Stimulated activated CD8-positive, alpha-beta memory T cell treated with anti-CD3 and anti-CD28 coated beads, Interleukin-15, amount 100 ng/mL, for 4 hours (primary cell): ENCODE measurements around the gene EPS8L2.
"Not testable (repeated sequence)": the region's sequence is repeated elsewhere in the genome, so short reads cannot be mapped to it uniquely, and the experiment has no call there.

Experiments
- DNase-seq, 2 donors: peaks; one replicate each; pipeline ENCODE4 v3.0.0-alpha.2; 2020; ENCODE audit warnings: low read depth in 2 of 2

EPS8L2 gene

DNA sequence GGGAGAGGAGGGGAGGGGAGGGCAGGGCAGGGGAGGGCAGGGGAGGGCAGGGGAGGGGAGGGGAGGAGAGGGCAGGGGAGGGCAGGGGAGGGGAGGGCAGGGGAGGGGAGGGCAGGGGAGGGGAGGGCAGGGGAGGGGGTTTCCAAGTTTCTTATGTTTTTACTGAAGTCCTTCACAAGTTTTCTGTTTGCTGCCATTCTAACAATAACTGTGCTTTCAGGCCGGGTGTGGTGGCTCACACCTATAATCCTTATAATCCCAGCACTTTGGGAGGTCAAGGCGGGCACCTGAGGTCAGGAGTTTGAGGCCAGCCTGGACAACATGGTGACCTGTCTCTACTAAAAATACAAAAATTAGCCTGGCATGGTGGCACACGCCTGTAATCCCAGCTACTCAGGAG, 15.8 kb upstream of the EPS8L2 start:
- not testable (repeated sequence) for DNase-seq

DNA sequence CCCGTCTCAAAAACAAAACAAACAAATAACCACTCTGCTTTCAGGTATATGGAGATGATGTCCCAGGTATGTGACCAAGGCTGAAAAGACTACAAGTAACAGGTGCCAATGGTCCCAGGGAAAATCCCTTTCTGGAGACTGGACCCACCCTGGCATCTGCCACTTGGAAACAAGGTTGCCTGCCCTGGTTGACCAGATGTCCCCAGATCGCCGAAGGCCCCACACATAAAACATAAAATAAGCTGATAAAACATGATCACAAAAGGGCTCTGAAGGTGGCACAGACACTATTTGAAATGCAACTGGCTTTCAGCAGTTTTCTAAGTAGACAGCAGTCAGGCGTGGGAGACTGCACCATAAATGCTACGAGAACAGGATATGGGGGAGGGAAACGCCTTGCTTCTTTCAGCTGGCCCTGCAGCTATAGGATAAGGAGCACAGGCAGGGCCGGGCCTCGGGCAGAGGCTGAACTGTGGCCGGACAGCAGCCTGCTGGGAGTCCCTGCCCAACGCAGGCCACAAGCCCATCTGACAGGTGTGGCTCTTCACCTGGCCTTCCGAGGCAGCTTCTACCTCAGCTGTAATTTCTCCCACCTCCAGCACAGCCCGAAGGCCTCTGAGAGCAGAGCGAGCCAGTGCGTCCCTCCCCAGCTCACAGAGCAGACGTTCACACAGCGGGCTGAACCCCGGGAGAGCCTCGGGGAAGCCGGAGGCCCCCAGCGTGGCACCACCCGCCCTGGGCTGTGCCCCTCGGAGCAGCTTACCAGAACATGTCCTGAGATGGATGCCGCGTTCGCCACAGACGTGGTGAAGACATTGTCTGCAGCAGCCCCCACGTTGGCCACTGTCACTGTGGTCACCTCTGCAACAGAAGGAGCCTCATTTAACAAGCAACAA, 15.0 kb upstream of the EPS8L2 start:
- DNase-seq, result no peak

DNA sequence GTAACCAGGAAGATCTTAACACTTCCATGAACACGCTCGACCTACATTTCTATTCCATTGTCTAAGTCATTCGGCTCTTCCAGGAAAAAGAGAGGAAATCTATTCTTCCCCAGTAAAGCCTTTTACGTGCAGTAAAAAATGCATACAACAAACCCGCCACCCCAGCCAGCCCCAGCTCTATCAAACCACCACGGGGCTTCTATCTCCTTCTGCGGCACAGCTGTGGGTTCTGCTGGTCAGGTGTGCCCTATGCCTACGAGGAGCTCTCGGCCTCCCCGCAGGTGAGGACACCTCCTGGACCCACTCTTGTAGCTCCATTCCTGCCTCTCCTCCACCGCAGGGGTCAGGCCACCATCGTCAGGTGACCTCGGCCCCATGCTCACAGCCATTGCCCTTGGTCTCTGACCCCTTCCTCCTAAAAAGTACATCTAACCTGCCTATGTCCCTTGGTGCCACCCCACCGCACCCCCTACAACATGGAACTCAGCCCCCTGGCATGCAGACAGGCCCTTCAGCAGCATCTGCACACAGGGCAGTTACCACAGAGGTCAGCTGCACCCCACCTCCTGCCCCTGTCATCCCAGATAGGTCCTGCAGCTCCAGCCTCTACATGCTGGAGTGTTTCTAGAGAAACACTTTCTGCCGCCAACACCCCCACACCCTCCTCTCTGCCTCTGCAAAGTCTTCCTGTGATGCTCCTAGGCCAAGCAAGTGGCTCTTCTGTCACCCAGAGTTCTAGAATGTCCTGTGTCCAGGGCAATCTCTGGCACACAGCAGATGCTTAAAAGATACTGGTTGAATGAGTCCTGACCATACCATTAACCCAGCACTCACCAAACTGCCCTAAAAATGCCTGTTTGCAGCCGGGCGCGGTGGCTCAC, 14.1 kb upstream of the EPS8L2 start:
- DNase-seq, result no peak

DNA sequence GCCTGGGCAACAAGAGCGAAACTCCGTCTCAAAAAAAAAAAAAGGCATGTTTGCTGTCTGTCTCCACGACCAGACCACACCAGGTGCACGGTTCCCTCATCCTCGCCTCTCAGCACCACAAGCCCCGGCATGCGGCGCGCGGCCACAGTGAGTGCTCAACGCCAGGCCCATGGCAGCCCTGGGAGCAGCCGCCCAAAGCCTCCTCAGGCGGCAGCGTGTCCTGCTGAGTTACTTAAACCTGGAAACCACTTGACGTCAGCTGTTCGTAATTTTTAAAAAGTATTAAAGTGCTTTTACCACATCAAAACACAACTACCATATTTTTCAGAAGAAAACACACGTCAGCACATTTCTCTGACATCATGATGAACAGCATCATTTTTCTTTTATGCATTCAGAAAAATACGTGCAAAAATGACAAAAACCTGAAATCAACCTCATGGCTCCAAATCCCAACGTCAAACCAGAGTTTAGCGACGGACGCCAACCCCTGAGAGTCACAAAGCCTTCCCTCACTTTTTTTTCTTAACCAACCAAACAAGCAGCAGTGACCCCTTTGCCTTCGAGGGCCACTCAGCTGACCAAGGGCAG, 13.1 kb upstream of the EPS8L2 start:
- DNase-seq, result no peak

DNA sequence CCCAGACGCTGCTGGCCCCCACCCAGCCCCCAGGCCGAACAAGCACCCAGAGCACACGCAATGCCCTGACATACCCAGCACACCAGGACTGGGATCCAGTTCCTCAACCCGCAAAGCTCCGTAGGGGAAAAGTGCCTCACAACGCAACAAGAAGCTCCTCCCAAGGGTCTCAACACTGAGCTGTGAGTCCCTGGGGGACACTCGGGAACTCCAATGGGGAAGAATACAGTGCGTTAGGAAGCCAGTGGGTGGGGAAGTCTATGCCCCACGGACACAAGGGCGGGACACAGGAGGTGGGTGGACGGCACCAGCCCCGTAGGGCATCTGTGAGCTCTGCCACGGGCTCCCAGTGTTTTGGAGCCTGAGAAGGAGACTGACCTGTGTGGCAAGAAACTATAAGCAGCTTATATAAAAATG, 12.6 kb upstream of the EPS8L2 start:
- DNase-seq, result no peak

DNA sequence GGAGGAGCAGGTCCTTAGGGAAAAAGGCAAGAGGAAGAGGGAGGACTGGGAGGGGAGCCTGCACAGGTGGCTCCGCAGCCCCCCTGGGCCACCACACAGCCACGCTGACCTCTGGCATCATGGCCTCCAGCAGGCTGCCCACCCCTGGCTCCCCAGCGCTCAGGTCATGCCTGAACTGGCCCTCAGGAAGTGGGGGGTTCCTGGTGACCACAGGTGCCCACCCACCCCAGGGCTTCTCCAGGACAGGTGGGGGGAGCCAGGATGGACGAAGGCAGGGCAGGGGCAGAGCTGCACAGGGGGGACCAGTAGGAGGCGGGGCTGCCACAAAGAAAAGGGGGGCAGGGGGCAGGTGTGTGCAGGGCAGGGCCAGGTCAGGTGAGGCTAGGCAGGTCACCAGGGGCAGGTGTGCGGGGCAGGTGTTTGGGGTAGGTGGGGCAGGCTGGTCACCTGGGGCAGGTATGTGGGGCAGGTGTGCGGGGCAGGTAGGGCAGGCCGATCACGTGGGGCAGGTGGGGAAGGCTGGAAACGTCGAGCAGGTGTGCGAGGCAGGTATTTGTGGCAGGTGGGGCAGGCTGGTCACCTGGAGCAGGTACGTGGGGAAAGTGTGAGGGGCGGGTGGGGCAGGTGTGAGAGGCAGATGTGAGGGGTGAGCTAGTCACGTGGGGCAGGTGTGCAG, 12.0 kb upstream of the EPS8L2 start:
- DNase-seq, result no peak

DNA sequence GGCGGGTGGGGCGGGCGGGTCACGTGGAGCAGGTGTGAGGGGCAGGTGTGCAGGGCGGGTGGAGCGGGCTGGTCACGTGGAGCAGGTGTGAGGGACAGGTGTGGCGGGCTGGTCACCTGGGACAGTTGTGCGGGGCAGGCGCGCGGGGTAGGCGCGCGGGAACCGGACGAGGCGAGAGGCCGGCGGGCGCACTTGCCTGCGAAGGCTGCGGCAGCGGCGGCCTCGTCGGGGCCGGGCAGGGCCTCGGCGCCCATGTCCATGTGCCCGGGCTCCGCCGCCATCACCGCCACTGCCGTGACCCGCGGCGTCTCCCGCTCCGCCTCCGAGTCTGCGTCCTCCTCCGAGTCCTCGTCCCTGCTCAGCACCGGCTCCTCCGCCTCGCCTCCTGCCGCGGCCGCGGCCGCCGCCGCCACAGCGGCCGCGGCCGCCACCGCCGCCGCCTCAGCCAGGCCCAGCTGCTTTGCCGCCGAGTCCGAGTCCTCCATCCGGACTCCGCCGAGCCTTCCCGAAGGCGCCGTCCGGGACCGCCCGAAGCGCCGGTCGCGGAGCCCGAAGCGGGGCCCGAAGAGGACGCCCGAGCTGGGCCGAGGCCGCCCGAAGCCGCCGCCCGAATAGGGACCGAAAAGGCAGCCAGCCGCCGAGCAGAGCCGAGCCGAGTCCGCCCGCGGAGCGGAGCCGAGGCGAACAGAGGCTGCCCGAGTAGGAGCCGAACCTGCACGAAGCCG, 11.3 kb upstream of the EPS8L2 start, which contains the start of gene DEAF1:
Gene DEAF1 (minus strand): TSS at position 660 of the 725 bp plus-strand sequence. CDS start 175 bp downstream, at position 485.
- peak; percentile 96 to 98 for DNase-seq

DNA sequence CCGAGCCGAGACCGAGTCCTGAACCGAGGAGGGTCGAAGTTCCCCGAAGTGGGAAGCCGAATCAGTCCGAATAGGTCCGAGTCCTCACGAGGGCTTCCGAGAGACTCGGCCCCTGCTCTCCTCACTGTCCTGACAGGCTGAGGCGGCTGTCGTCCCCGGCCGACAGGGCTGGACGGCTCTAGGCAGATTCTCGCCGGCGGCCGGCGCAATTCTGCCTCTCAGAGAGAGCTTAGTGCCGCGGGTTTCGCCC, 10.8 kb upstream of the EPS8L2 start:
- DNase-seq, result no peak

DNA sequence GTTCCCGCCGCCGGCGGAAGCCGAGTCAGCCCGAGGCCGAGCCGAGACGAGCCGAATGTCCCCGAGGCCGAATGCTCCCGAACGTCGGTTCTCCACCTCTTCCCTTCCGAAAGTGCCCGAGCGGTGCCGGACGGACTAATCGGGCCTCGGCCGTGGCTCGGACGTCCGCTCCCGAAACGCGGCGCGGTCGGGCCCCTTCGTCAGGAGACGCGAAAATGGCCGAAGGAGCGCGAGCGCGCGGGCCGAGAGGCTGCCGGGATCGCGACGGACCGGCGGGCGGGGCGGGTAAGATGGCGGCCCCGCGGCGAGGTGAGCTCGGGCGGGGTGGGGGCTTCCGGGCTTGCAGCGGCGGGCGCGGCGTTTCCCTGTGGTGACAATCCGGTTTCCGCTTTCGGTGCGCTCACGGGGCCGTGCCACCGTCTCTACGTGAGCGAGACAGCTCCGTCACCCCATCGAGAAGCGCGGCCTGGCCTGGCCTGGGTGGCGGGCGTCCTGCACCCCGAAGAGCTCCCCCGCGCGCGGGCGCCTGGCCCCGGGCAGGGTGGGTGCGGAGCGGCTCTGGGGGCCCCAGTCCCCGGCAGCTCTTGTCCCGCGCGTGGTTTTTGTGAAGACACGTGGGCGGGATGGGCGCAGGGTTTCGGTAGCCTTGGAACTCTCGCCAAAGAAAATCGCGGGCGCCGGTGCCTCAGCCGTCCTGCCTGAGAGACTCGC, 10.3 kb upstream of the EPS8L2 start, which contains the start of gene TMEM80:
Gene TMEM80 (plus strand): TSS at position 279 of the 711 bp plus-strand sequence. CDS start 12 bp downstream, at position 291.
- peak; percentile 87 for DNase-seq

DNA sequence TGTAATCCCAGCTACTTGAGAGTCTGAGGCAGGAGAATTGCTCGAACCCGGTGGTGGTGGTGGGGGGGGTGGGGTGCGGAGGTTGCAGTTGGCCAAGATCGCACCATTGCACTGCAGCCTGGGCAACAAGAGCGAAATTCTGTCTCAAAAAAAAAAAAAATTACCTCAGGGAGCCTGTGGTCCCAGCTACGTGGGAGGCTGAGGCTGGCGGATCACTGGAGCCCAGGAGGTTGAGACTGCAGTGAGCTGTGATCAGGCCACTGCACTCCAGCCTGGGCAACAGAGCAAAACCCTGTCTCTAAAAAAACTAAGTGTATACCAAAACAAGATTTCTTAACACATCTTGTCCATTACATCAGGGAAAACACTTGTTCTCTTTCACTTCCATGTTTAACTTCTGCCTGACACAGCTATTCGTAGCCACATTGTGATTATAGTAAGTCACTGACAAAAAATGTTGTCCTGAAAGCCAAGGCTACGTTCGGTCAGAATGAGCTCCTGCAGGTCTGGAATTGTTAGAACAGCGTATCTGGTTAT, 9.0 kb upstream of the EPS8L2 start:
- DNase-seq, result no peak

DNA sequence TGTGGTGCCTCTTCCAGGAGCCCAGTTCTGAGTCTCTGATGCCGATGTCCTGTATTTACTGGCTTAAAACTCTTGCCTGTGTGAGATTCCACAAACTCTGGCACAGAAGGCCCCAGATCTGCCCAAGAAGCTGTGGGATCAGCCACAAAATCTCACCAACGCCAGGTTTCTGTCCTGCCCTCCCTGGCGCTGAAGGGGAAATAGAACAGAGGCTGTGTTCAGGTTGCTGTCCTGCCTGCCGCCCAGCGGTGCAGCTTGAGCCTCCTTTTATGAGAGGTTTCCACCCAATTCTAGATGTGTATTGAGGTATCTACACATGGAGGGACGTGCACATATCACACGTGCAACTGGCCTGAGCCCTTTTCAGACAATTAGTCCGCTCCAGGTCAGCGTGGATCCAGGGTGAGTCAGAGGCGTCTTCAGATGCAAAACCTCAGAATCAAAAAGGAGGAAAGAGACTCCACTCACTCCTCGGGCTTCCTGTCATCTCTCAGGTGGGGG, 8.2 kb upstream of the EPS8L2 start:
- DNase-seq, result no peak

DNA sequence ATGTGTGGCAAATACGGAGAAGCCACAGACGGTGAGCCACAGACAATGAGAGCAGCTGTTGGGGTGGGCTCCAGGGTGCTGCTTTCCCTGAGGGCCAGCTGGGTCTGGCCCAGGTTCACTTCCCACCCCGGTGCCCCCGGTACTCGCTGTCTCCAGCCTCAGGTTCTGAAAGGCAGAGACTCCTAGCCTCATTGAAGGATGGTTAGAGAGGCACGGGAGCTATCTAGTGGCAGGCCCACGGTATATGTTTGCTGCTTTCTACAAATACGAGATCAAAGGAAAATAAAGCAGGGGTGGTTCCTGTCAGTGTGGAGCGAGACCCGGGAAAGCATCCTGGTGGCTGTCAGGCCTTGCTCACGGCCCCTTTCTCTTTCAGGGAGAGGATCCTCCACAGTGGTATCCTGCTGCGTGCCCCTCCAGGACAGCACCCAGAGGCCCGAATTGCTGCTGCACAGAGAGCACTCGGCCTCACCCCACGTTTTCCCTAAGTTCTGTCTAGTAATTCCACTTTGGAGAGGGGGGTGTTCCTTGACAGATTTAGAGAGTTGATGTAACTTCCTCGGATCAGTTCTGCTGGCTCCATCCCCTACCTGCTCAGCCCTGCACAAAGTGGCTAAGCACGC, 7.4 kb upstream of the EPS8L2 start:
- DNase-seq, result no peak

DNA sequence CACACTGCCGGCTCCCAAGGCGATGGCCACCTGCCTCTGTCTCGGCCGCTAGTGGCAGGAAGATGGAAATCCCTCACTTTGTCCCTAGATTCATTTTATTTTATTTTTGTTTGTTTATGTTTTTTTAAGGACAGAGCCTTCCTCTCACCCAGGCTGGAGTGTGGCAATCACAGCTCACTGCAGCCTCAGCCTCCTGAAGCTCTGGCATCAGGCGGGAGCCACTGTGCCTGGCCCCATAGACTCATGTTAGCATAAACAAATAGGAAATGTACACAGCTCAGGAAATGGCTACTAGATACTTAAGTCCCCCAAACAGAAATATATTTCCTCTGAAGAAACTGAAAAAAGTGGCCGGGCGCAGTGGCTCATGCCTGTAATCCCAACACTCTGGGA, 6.9 kb upstream of the EPS8L2 start:
- DNase-seq, result no peak

DNA sequence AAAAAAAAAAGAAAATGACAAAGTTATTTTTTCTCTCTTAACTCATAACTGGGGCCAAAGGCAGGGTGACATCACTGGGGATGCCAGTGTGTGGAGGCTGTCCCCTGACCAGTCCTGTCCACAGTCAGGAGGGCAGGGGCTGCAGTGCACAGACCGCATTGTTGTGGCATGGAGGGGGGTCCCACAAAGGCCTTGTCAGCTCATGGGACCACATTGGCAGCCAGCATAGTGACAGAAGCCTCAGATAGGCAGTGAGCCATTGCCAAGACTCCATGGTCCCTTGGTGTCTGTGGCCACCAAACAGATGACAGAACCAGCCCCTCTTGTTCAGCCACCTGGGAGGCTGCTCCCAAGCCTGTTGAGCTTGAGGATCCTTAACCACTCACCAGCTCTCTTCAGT, 6.3 kb upstream of the EPS8L2 start:
- DNase-seq, result no peak

DNA sequence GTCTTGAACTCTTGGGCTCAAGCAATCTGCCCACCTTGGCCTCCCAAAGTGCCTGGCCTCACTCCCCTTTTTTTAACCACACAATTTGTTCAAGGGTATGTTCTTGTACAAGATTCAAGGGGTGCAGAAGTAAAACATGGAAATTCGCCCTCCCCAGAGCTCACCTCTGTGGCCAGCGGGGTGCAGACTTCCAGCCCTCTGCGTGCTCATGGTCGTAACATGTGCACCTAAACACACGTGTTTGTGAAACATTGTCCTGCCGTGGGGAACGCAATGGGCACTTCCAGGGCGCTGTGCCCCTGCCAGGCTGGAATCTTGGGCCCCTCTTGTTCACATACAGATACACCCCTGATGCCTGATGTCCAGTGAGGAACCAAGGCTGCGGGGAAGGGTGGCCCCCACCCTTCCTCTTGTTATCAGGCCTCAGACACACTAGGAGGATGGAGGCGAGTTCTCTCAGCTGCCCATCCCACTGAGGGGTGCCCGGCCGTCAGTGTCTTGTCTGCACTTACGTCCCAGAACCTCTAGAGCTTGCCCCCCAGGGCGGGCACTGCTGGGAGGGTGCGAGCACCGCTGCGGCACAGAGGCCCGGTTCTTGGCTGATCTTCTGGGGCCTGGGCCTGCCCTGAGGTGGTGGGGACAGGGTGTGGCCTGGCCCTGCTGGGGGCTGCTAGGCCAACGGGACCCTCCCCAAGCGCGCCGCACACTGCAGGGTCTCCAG, 4.1 kb upstream of the EPS8L2 start:
- DNase-seq, result no peak

DNA sequence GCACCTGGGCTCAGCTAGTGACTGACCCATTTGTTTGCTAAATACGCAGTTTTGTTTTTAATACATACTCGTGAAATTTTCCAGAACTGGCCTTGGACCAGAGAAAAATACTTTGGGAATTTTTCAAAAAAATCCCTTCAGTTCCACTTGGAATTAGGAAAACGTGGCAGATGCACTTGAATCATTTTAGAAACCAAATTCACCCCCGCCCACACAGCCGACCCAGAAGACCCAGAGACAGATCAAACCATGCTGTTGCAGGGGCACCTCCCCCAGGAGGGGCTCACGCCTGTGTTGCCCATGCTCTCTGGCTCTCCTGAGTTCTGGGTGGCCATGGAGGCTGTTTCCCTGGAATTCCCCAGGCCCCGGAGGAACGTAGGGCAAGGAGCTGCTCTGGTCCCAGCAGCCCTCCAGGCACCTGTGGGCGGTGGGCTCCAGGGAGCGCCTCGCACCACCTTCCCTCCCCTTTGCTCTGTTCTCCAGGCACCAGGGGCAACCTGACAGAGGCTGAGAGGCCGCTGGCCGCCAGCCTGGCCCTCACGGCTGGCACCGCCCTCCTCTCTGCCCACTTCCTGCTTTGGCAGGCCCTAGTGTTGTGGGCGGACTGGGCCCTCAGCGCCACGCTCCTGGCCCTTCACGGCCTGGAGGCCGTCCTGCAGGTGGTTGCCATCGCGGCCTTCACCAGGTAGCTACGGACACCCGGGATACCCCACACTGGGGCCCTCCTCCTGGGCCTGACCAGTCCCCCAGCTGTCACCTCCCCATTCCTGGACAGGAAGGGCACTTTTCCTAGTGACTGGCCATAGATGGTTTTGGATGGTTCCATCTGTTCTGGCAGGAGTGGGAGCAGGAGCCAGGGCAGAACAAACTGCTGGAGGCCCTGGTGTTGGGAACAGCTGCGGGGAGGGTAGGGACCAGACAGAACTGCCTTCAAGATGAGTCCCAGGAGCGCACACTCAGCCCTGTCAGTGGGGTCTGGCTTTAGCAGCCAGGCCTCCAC, 3.3 kb upstream of the EPS8L2 start:
- no peak for DNase-seq

DNA sequence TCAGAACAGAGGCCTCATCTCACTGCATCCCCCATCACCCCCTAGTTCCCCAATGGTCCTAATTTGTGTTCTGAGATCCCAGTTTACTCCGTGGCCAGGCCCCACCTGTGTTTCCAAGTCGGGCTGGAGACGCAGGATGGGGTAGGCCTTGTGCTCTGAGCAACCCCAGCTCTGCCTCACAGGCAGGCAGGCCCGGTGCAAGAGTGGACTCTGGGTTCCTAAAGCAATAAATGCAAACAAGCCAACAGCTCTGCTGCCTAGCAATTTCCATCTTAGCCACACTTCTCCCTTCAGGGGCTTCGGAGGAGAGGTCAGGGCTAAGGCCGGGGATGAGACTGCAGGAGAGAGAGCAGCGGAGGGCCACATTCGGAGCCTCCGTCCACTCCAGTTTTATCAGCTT, 2.5 kb upstream of the EPS8L2 start:
- DNase-seq, result no peak

DNA sequence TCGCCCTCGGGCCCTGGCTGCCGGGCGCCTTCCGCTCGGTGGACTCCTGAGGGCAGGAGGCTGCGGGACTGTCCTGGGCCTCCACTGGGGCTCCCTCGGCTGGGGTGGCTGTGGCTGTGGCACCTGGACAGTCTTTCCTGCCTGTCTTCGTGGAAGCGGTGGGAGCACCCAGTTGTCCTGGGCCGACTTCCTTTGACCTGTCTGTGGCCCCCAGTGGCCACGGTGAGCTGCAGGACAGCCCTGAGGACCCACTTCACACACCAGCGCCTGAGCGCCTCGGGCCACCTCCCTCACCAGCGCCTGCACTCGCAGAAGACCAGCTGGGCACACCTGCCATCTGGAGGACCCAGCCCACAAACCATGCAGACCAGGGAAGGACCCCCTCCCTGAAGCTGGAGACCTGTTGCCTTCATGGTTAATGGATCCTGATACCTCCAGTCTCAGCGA, 1.8 kb upstream of the EPS8L2 start:
- DNase-seq, result no peak
